HG03060 (cell line): ENCODE measurements around the gene METTL9.
"Not testable (repeated sequence)": the region's sequence is repeated elsewhere in the genome, so short reads cannot be mapped to it uniquely, and the experiment has no call there.

Experiments
- ATAC-seq: cut with Tn5 transposase; IDR thresholded peaks from one replicate; pipeline ENCODE4 v1.9.1; 2021; ENCODE audit warnings: low read depth, moderate number of reproducible peaks; ENCODE audit not compliant: unreplicated experiment

Gene METTL9

DNA sequence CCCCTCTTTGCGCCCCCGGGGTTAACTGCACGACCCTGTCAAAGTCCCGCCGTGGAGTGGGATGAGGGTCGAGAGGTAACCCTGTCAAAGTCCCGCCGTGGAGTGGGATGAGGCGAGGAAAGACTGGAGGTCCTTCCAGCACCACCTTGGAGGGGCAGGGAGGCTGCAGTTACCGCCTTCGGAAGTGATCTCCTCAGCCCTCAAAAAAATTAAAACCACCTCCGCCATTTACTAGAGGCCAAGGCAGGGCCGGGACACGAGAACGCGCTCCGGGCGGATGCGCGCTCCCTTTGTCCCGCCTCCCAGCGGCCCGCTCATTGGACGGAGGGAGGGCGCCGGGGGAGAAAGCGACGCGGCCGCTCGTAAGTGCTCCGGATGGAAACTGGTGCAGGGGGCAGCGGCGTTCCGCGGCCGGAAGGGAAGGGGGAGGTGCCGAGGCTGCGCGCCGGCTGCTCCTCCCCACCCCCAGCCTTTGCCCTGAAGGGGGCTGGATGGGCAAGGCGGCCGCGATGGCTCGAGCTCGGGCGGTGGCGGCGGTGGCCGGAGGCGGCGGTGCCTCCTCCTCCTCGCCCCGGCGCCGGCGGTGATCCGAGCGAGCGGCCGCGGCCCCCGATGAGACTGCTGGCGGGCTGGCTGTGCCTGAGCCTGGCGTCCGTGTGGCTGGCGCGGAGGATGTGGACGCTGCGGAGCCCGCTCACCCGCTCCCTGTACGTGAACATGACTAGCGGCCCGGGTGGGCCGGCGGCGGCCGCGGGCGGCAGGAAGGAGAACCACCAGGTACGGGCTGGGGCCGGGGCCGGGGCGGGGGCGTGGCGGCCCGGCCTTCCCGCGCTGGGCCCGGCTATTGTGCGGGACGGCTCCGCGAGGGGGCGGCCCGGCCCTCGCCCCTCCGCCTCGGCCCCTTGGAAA is at the start of gene METTL9:
TSS of gene METTL9 (plus strand) at position 456 of the 909 bp plus-strand sequence. CDS start at position 613, 157 bp downstream.
- ATAC-seq, result peak; percentile 63

DNA sequence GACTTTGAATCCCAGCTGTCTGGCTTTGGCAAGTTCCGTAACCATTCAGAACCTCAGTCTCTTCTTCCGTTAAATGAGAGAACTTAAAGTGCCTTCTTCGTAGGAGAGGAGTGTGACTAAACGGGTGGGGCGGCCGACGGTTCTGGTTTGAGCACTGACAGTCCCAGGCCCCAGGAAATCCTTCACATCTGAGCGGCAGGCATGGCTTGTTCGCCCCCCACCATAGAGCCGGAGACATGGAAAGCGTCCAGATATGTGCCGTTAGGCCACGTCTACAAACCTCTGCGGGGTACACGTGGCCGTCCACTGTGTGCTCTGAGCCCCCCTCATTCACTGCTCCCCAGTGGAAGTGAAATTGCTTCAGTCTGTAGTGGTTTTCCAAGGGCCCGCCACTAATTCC is 49.4 kb upstream of the METTL9 start:
- not testable (repeated sequence) for ATAC-seq

DNA sequence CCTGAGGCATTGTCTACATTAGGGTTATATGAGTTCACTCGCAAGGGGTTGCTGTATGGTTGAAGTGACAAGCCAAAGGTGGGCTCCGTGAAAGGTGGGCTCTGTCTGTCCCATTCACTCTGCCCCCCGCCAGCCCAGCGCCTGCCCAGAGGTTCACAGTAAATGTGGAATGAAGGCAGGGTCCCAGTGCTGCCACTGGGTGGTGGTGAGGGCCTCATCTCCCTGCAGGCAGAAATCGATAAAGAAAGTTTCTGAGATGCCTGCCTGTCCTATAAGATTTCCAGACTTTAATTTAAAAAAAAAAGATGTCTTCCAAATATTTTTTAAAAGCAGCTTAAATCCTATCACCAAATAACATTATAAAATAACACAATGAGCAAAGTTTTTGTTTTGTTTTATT is 48.9 kb upstream of the METTL9 start:
- ATAC-seq, result not testable (repeated sequence)

DNA sequence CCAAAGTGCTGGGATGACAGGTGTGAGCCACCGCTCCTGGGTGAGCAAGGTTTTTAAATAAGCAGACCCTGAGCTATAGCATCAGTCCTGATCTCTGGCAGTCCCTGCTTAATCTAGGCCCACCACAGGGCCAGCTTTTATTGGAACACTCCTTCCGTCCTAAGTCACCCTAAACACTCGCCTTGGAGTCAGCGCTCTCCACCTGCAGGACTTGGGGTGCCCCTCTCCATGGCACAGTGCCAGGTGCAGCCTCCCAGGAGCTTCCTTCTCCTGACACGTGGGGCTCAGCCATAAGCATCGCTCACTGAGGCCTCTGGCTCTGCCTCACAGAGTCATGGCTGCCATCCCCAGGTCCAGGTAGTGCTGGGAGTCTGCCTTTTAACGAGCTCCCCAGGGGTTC is 48.3 kb upstream of the METTL9 start:
- not testable (repeated sequence) for ATAC-seq

- ATAC-seq, result not testable (repeated sequence)
These were observed 47.8 kb upstream of the METTL9 start for GRCh38 chr16:21551600-21551999.

DNA sequence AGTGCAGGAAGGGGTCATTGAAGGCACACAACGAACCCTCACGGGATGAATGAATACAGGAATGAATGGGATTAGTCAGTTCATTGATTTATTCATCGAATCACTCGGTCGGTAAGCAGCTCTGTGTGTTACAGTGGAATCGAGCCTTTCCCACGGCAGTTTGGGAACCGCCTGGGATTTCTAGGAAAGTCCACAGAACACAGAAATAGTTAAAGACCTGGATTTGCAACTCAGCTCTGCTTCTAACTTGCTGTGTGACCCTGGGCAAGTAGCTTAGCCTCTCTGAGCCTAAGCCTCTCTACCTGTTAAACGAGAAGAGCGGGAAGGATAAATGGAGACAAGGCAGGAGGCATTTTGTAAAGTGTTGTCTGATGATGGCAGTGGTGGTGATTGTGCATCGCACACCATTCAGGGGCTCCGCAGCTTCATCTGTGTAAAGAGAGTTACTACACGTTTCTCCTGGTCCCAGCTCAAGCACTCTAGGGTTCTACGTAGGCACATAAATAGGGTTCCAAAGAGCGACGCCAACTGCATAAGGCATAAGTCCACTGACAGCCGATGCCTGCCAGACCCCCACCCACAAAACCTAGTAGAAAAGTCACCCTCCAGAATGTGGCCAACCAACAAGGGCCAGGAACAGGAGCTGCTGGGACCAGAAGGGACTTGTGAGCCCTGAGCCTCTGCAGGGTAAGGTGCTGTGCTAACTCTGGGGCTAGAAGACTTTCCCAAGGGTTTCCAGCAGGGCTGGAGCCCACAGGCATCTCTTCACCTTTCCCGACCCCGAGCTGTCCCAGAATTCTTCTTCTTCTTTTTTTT is 45.7 kb upstream of the METTL9 start:
- not testable (repeated sequence) for ATAC-seq

DNA sequence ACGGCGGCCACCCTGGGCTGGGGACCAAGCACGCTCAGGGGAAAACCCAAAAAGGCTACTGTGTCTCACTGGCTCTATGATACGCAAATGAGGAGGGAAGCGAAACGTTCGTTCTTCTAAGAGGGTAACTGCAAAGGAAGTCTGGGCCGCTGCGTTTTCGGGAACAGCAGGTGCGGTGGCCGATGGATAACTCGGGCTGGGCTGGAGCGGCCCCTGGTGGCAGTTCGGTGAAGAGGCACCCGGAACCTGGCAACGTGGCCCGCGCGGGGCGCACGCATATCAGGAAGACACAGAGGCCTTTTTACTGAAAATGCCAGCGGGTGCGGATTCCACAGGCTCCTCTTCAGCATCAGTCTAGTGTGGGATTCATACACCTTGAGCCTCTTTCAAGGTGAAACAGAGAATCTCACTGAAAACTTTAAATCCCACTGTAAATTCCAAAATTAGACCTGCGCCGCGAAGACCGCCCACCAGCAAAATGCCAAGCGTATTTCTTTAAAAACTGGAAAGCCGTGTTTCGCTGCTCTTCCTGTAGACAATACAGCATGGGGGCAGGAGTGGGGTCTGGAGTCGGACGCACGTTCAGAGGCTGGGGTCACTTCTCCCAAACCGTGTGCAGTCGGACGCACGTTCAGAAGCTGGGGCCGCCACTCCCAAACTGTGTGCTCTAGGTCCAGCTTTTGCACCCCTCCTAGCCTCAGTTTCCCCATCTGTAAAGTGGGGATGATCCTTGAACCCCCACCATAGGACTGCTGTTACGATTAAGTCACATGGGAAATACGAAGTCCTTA is 44.4 kb upstream of the METTL9 start:
- ATAC-seq, result peak; percentile 96

GRCh38 chr16:21555621-21556020 is 43.8 kb upstream of the METTL9 start:
- ATAC-seq, result not testable (repeated sequence)

GRCh38 chr16:21556026-21556595 is 43.3 kb upstream of the METTL9 start:
- ATAC-seq, result not testable (repeated sequence)

DNA sequence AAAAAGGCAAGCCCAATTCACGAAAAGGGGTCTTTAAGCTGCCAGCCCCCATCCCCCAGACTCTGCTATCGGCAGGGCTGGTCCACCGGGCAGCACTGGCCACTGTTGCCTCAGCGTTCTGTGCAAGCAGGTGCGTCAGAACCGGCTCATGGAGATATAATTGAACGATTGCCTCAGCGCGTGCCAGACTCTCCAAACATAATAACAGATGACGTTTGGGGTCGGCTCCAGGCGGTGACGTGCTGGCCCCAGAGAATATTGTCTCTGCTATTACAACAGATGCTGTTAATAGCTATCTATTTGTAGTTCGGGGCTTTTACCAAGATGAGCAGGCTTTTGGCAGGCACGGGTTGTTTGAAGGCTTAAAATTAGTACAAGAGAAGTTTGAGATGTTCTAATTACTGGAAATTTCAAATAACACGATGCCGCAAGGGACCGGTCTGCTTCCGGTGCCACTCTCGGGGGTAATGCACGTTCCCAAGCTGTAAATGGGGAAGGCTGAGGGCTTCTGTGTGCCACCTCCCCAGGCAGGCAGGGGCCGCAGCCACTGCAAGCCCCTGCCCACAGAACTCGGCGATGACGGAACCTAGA is 42.6 kb upstream of the METTL9 start:
- ATAC-seq, result not testable (repeated sequence)

GRCh38 chr16:21560462-21560861 is 38.9 kb upstream of the METTL9 start:
- no peak for ATAC-seq

DNA sequence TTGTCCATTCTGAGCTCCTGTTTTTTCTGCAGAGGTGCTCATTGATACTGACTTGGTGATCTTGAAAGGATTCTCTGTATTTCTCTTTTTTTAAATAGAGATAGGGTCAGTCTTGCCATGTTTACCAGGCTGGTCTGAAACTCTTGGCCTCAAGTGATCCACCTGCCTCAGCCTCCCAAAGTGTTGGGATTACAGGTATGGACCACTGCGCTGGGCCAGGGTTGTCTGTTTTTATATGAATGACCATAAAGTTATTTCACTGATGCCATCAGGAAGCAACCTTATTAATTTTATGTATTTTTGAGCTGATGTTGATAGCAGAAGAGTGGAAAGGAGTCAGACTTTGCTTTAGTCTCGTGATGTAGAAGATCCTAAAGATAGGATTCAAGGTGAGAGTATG is 35.7 kb upstream of the METTL9 start:
- ATAC-seq, result no peak

- not testable (repeated sequence) for ATAC-seq
These were observed 35.0 kb upstream of the METTL9 start for GRCh38 chr16:21564367-21564766.

- no peak for ATAC-seq
These were observed 33.9 kb upstream of the METTL9 start for GRCh38 chr16:21565507-21565860.

DNA sequence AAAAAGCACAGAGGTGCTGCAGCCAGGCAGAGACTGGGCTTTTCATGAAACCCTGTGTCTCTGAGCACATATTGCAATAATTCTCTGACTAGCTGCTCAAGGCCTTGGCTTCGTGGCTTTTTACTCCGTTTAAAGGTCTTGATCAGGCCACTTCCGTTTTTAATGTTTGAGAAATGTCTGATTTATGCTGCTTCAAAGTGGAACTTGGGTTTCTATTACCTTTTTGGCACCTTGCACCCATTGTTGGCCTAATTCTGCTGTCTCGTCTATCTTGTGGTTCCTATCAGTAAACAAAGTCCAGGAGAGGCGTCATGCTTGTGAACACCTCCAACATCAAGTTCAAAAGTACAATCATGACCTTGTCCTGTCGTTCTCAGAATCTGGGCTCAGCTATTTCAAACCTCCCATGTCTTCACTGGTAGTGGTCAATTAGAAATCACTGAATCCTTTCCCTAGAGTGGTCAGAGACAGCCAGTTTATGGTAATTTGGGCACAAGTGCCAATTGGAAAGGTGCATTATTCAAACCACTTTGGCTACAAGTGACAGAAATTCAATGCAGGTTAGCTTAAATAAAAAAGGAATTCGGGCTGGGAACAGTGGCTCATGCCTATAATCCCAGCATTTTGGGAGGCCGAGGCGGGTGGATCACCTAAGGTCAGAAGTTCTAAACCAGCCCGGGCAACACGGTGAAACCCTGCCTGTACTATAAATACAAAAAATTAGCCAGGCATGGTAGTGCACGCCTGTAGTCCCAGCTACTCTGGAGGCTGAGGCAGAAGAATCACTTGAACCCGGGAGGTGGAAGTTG is 33.3 kb upstream of the METTL9 start:
- no peak for ATAC-seq

DNA sequence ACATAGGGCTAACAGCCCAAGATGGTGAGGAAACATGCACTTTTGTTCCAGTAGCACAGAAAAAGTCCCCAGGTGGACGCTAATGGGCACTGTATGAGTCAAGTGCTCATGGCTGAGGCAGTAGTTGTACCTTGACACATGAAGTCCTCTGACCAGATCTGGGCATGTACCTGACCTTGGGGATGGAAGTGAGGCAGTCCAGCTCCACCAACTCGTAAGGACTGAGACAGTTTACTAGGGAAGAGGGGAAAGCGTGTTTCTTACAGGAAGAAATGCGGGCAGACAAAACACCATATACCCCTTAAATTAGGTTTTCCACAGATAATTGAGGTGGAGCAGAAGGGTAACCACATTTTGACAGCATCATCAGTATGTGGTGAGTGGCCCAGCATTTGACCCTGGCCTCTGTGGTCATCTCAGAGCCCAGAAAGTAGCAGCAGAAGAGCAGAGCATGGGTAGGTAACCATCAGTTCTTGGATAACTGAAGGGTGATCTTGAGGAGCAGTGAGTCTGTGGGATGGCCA is 32.4 kb upstream of the METTL9 start:
- ATAC-seq, result no peak

DNA sequence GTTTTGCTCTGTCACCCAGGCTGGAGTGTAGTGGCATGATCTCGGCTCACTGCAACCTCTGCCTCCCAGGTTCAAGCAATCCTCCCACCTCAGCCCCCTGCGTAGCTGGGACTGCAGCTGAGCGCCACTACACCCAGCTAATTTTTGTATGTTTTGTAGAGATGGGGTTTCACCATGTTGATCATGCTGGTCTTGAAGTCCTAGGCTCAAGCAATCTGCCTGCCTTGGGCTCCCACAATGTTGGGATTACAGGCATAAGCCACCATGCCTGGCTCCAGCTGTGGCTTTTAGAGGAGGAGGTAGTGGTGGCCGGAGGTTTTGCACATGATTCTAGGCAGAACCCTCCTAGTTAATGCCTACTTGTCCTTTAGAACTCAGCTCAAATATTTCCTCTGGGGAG is 31.9 kb upstream of the METTL9 start:
- not testable (repeated sequence) for ATAC-seq

DNA sequence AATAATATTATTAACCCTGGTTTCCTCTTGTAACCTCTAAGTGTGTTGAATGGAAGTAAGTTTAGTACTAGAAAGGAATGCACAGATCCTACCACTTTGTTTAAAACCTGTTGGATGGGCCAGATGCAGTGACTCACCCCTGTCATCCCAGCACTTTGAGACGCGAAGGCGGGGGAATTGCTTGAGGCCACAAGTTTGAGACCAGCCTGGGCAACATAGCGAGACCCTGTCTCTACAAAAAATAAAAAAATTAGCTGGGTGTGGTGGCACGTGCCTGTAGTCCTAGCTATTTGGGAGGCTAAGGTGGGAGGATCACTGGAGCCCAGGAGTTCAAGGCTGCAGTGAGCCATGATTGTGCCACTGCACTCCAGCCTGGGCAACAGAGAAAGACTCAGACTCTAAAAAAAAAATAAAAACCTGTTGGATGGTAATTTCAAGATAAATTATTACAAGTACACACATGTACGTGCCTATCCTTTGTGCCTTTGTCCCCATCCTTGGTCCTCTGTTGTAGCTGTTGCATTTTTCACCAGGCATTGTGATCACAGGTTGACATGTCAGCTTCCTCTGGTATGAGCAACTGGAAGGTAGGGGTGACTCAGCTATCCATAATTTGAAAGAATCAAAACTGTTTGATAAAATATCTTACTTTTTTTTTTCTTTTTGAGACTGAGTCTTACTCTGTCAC is 30.7 kb upstream of the METTL9 start:
- no peak for ATAC-seq
